ENCODE results near the gene PCDH8. TPM values are rescaled to one million over a fixed set of nuclear protein-coding genes. Genes with fewer than 3 reads are reported as not detected.

Gene PCDH8
- total and polyA plus RNA-seq, 2 of the 13 experiments (the other 11 are each of a cell fraction or from before 2014, with no cell fraction given): not detected

DNA sequence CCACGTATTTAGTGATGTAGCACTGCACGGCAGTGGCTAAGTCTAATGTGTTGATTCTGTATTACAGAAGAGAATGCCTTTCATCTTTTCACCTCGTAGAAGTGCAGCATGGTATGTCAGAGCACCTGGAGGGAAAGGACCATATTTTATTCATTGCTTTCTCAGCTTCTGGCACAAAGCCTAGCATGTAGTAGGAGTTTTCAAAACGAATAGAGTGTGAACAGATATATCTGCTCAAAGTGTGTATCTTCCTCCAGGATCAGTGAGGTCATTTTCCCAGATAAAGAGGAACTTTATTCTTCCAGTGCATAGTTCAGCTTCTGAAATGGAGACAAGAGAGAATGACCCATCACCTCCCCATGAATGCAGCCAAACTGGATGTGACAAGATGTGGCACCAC lies 21.2 kb upstream of the PCDH8 start:
- Histone ChIP-seq H3K79me2 (ENCODE audit: insufficient read depth, low read length) (no peaks in the 10 kb centered on the region), H3K9me3 (ENCODE audit: low read length) (peaks cover 10% of the 10 kb centered on the region), H3K9ac (ENCODE audit: insufficient read depth, low read depth, low read length) (no peak overlapping the region), H3K27me3 (ENCODE audit: control insufficient read depth in 1 of 2, insufficient read depth in 2 of 2, low read length in 2 of 2) (no peaks in the 10 kb centered on the region; a peak in 2 of 5 replicates), H4K20me1 (ENCODE audit: insufficient read depth, low read length) (no peaks in the 10 kb centered on the region), H3K27ac (ENCODE audit: extremely low read length, insufficient read depth, low read length) (no peak overlapping the region), H3K4me3 (replicated peaks in 1 of 3; ENCODE audit: insufficient read depth in 1 of 3, low read depth in 2 of 3, low read length in 3 of 3) (no peak overlapping the region), H3K4me1 (ENCODE audit: insufficient read depth, low read length) (no peaks in the 10 kb centered on the region), H3K36me3 (replicated peaks in 1 of 2; ENCODE audit: control insufficient read depth in 1 of 2, insufficient read depth in 2 of 2, low read length in 2 of 2) (no peaks in the 10 kb centered on the region), H3K4me2 (ENCODE audit: low read depth, low read length) (no peak overlapping the region), H2AFZ (ENCODE audit: low read length) (no peak overlapping the region)
- in situ Hi-C loops (cut with HindIII; ENCODE audit: extremely low pct_ligation_motif_present, low pct_unique_long_range_greater_than_20kb) (no loop called here), intact Hi-C loops (cut with micrococcal nuclease; ENCODE audit: unreplicated experiment) (no loop called here)
- no TSS peak for BruUV-seq (replicated peaks)
- FAIRE-seq: no peak
- 0% methylated on average over 4 of the region's 4 CpGs for WGBS (ENCODE audit: low lambda C conversion rate)
- POLR2A ChIA-PET: no interaction called here
- ATAC-seq: no peak
- DNase-seq (ENCODE audit: low spot score): no peak
- CTCF ChIA-PET (ENCODE audit: low intra/inter-chr PET ratio, low total read pairs): no interaction called here
- TF ChIP-seq FOXA3 (CRISPR knock-in tag; IDR thresholded peaks at IDR 0.05): no peak
- no peak for TF ChIP-seq TP53 (CRISPR knock-in tag; conservative IDR thresholded peaks at IDR 0.05)
- no peak for TF ChIP-seq SNAI1 (CRISPR knock-in tag; IDR thresholded peaks at IDR 0.05; ENCODE audit: borderline replicate concordance)
- TF ChIP-seq ZNF776 (CRISPR knock-in tag; IDR thresholded peaks at IDR 0.05): no peak

DNA sequence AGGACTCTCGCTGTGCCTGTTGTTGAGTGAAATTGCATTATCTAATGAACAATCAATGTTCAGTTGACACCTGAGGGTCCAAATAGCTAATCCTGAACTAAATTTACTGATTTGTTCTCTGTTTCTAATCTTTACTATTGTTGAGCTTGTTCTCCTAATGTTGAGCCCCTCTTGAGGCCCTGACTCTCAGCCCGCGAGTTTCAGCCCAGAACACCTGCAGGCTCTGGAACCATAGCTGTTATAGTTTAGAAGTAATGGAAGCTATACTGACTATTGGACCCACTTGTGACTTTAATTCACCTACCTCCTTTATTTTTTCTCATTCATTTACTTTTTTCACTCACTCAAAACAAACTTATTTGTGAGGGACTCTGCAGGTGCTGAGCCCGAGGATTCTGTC lies 20.6 kb upstream of the PCDH8 start:
- POLR2A ChIA-PET: no interaction called here
- no peak overlapping the region for H3K4me3 ChIP-seq (replicated peaks in 1 of 3; ENCODE audit: insufficient read depth in 1 of 3, low read depth in 2 of 3, low read length in 3 of 3)
- no peaks in the 10 kb centered on the region for H3K36me3 ChIP-seq (replicated peaks in 1 of 2; ENCODE audit: control insufficient read depth in 1 of 2, insufficient read depth in 2 of 2, low read length in 2 of 2)
- H3K4me2 ChIP-seq (ENCODE audit: low read depth, low read length): no peak overlapping the region
- no TSS peak for BruUV-seq (replicated peaks)
- FAIRE-seq (no peak), ATAC-seq (no peak), DNase-seq (ENCODE audit: low spot score) (no peak)
- H3K9me3 ChIP-seq (ENCODE audit: low read length): peaks cover 4% of the 10 kb centered on the region; the same call in 1 of the 2 replicates
- no peak overlapping the region for H3K9ac ChIP-seq (ENCODE audit: insufficient read depth, low read depth, low read length)
- H3K27me3 ChIP-seq (ENCODE audit: control insufficient read depth in 1 of 2, insufficient read depth in 2 of 2, low read length in 2 of 2): no peaks in the 10 kb centered on the region; a peak in 2 of 5 replicates
- CTCF ChIA-PET (ENCODE audit: low intra/inter-chr PET ratio, low total read pairs): no interaction called here
- no peak overlapping the region for H2AFZ ChIP-seq (ENCODE audit: low read length)
- 0% methylated on average over 4 of the region's 4 CpGs for WGBS (ENCODE audit: low lambda C conversion rate)
- no peaks in the 10 kb centered on the region for H3K79me2 ChIP-seq (ENCODE audit: insufficient read depth, low read length)
- no peaks in the 10 kb centered on the region for H3K4me1 ChIP-seq (ENCODE audit: insufficient read depth, low read length)
- no peak for TF ChIP-seq ZFP41 (CRISPR knock-in tag; IDR thresholded peaks at IDR 0.05; ENCODE audit: borderline replicate concordance)
- TF ChIP-seq, protein P1, sequence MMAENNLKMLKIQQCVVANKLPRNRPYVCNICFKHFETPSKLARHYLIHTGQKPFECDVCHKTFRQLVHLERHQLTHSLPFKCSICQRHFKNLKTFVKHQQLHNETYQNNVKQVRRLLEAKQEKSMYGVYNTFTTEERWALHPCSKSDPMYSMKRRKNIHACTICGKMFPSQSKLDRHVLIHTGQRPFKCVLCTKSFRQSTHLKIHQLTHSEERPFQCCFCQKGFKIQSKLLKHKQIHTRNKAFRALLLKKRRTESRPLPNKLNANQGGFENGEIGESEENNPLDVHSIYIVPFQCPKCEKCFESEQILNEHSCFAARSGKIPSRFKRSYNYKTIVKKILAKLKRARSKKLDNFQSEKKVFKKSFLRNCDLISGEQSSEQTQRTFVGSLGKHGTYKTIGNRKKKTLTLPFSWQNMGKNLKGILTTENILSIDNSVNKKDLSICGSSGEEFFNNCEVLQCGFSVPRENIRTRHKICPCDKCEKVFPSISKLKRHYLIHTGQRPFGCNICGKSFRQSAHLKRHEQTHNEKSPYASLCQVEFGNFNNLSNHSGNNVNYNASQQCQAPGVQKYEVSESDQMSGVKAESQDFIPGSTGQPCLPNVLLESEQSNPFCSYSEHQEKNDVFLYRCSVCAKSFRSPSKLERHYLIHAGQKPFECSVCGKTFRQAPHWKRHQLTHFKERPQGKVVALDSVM (CRISPR knock-in tag; IDR thresholded peaks at IDR 0.05): no peak
- TF ChIP-seq, protein P2, sequence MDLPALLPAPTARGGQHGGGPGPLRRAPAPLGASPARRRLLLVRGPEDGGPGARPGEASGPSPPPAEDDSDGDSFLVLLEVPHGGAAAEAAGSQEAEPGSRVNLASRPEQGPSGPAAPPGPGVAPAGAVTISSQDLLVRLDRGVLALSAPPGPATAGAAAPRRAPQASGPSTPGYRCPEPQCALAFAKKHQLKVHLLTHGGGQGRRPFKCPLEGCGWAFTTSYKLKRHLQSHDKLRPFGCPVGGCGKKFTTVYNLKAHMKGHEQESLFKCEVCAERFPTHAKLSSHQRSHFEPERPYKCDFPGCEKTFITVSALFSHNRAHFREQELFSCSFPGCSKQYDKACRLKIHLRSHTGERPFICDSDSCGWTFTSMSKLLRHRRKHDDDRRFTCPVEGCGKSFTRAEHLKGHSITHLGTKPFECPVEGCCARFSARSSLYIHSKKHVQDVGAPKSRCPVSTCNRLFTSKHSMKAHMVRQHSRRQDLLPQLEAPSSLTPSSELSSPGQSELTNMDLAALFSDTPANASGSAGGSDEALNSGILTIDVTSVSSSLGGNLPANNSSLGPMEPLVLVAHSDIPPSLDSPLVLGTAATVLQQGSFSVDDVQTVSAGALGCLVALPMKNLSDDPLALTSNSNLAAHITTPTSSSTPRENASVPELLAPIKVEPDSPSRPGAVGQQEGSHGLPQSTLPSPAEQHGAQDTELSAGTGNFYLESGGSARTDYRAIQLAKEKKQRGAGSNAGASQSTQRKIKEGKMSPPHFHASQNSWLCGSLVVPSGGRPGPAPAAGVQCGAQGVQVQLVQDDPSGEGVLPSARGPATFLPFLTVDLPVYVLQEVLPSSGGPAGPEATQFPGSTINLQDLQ (CRISPR knock-in tag; IDR thresholded peaks at IDR 0.05): no peak
- no peak for TF ChIP-seq BHLHE40 (IDR thresholded peaks at IDR 0.05; ENCODE audit: low read length)
- no peak for TF ChIP-seq HMG20B (CRISPR knock-in tag; conservative IDR thresholded peaks at IDR 0.05)
- no peak for TF ChIP-seq EED (CRISPR knock-in tag; IDR thresholded peaks at IDR 0.05)
- TF ChIP-seq, protein P3, sequence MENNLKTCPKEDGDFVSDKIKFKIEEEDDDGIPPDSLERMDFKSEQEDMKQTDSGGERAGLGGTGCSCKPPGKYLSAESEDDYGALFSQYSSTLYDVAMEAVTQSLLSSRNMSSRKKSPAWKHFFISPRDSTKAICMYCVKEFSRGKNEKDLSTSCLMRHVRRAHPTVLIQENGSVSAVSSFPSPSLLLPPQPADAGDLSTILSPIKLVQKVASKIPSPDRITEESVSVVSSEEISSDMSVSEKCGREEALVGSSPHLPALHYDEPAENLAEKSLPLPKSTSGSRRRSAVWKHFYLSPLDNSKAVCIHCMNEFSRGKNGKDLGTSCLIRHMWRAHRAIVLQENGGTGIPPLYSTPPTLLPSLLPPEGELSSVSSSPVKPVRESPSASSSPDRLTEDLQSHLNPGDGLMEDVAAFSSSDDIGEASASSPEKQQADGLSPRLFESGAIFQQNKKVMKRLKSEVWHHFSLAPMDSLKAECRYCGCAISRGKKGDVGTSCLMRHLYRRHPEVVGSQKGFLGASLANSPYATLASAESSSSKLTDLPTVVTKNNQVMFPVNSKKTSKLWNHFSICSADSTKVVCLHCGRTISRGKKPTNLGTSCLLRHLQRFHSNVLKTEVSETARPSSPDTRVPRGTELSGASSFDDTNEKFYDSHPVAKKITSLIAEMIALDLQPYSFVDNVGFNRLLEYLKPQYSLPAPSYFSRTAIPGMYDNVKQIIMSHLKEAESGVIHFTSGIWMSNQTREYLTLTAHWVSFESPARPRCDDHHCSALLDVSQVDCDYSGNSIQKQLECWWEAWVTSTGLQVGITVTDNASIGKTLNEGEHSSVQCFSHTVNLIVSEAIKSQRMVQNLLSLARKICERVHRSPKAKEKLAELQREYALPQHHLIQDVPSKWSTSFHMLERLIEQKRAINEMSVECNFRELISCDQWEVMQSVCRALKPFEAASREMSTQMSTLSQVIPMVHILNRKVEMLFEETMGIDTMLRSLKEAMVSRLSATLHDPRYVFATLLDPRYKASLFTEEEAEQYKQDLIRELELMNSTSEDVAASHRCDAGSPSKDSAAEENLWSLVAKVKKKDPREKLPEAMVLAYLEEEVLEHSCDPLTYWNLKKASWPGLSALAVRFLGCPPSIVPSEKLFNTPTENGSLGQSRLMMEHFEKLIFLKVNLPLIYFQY (CRISPR knock-in tag; IDR thresholded peaks at IDR 0.05; ENCODE audit: borderline replicate concordance): no peak
- in situ Hi-C loops (cut with HindIII; ENCODE audit: extremely low pct_ligation_motif_present, low pct_unique_long_range_greater_than_20kb): no loop called here
- intact Hi-C loops (cut with micrococcal nuclease; ENCODE audit: unreplicated experiment): no loop called here
- no peaks in the 10 kb centered on the region for H4K20me1 ChIP-seq (ENCODE audit: insufficient read depth, low read length)
- no peak overlapping the region for H3K27ac ChIP-seq (ENCODE audit: extremely low read length, insufficient read depth, low read length)
